ENCODE results near the gene BNIP3.
"Not testable (repeated sequence)": the region's sequence is repeated elsewhere in the genome, so short reads cannot be mapped to it uniquely, and the experiment has no call there.

BNIP3 gene

GRCh38 chr10:132001238-132001972 lies 19.7 kb upstream of the BNIP3 start:
- DNase-seq: no peak

- no peak for DNase-seq
Observed at GRCh38 chr10:131998845-131999681, 17.3 kb upstream of the BNIP3 start.

- DNase-seq: no peak
Observed at GRCh38 chr10:131998050-131998844, 16.5 kb upstream of the BNIP3 start.

- no peak for DNase-seq
Observed at GRCh38 chr10:131997366-131998049, 15.8 kb upstream of the BNIP3 start.

- DNase-seq: no peak
Observed at GRCh38 chr10:131996466-131997365, 15.0 kb upstream of the BNIP3 start.

- DNase-seq: no peak
Observed at GRCh38 chr10:131994435-131994834, 12.7 kb upstream of the BNIP3 start.

- no peak for DNase-seq
Observed at GRCh38 chr10:131993275-131993674, 11.6 kb upstream of the BNIP3 start.

- no peak for DNase-seq
Observed at GRCh38 chr10:131991726-131992125, 10.0 kb upstream of the BNIP3 start.

- not testable (repeated sequence) for DNase-seq
Observed at GRCh38 chr10:131987786-131988185, 6.1 kb upstream of the BNIP3 start.

- not testable (repeated sequence) for DNase-seq
Observed at GRCh38 chr10:131987301-131987700, 5.6 kb upstream of the BNIP3 start.

GRCh38 chr10:131986851-131987250 lies 5.1 kb upstream of the BNIP3 start:
- DNase-seq: not testable (repeated sequence)

- no peak for DNase-seq
Observed at GRCh38 chr10:131983780-131984179, 2.1 kb upstream of the BNIP3 start.

- no peak for DNase-seq
Observed at GRCh38 chr10:131982796-131983195, 1.1 kb upstream of the BNIP3 start.

GRCh38 chr10:131982185-131982756 lies 548 bp upstream of the BNIP3 start:
- no peak for DNase-seq

- DNase-seq: no peak
Observed at GRCh38 chr10:131980761-131981428, 828 bp downstream of the BNIP3 start.

- DNase-seq: no peak
Observed at GRCh38 chr10:131980321-131980720, 1.4 kb downstream of the BNIP3 start.

- DNase-seq: no peak
Observed at GRCh38 chr10:131979821-131980270, 1.9 kb downstream of the BNIP3 start.

GRCh38 chr10:131979336-131979735 lies 2.4 kb downstream of the BNIP3 start:
- DNase-seq: no peak

- no peak for DNase-seq
Observed at GRCh38 chr10:131978851-131979250, 2.9 kb downstream of the BNIP3 start.

GRCh38 chr10:131978366-131978765 lies 3.4 kb downstream of the BNIP3 start:
- DNase-seq: no peak

Measured in stimulated activated CD4-positive, alpha-beta T cell treated with anti-CD3 and anti-CD28 coated beads, Interleukin-12 subunit alpha, Interleukin-12 subunit beta, amount 100 ng/mL, for 4 hours (primary cell).